Neutrophil (primary cell): ENCODE measurements around the gene LRFN2.

ENCODE experiments used
- H3K27ac ChIP-seq: fragments of 200-600 bp; sonication (generic); 2 replicates; pipeline ENCODE4 v1.5.1; 2016; ENCODE audit warnings: mild to moderate bottlenecking, moderate library complexity
- H3K27me3 ChIP-seq: fragments of 200-600 bp; sonication (generic); 2 replicates; pipeline ENCODE4 v1.6.0; 2016; ENCODE audit warnings: mild to moderate bottlenecking
- H3K36me3 ChIP-seq: fragments of 200-600 bp; sonication (generic); 2 replicates; pipeline ENCODE4 v1.5.1; 2017
- H3K4me1 ChIP-seq, 2 experiments: fragments of 200-600 bp in 1 of 2; sonication (generic) in 1 of 2; 1 replicate in 1 of 2; 2 replicates in 1 of 2; pipeline versions ENCODE4 v1.5.1 to v1.6.1; 2013 to 2016; ENCODE audit warnings: low read depth in 1 of 2, low read length in 1 of 2, mild to moderate bottlenecking in 1 of 2, moderate library complexity in 1 of 2; ENCODE audit not compliant: control insufficient read depth in 1 of 2, insufficient read depth in 1 of 2
- H3K4me3 ChIP-seq, 2 experiments: fragments of 200-600 bp in 1 of 2; sonication (generic) in 1 of 2; 1 replicate in 1 of 2; 2 replicates in 1 of 2; pipeline ENCODE4 v1.5.1; 2013 to 2016; ENCODE audit warnings: low read depth in 1 of 2, low read length in 1 of 2, mild to moderate bottlenecking in 1 of 2, moderate library complexity in 1 of 2
- H3K9me3 ChIP-seq: fragments of 200-600 bp; sonication (generic); 2 replicates; pipeline ENCODE4 v1.5.1; 2016
- TF ChIP-seq, protein P1 (sequence below): fragments of 200-600 bp; sonication (generic); IDR thresholded peaks from 2 replicates; pipeline ENCODE4 v1.5.1; 2016; ENCODE audit warnings: antibody characterized with exemption

Gene LRFN2

DNA sequence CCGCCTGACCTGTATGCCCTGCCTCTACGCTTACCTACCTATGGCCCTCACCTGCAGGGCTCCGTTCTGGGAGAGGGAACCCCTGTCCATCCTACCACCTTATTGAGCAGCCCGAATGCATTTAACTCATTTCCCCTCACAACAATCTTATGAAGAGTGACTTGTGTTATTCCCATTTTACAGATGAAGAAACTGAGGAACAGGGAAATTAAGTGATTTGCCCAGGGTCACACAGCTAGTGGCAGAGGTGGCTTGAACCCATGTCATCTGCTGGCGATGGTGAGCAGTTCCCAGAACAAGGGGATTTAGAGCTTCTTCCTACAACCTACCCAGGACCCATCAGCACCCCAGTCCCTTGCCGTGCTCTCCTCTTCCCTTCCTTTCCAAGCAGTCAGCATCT lies 42.3 kb upstream of the LRFN2 start:
- no peaks in the 10 kb centered on the region for H3K9me3 ChIP-seq
- H3K27me3 ChIP-seq, result no peaks in the 10 kb centered on the region
- TF ChIP-seq, protein P1, sequence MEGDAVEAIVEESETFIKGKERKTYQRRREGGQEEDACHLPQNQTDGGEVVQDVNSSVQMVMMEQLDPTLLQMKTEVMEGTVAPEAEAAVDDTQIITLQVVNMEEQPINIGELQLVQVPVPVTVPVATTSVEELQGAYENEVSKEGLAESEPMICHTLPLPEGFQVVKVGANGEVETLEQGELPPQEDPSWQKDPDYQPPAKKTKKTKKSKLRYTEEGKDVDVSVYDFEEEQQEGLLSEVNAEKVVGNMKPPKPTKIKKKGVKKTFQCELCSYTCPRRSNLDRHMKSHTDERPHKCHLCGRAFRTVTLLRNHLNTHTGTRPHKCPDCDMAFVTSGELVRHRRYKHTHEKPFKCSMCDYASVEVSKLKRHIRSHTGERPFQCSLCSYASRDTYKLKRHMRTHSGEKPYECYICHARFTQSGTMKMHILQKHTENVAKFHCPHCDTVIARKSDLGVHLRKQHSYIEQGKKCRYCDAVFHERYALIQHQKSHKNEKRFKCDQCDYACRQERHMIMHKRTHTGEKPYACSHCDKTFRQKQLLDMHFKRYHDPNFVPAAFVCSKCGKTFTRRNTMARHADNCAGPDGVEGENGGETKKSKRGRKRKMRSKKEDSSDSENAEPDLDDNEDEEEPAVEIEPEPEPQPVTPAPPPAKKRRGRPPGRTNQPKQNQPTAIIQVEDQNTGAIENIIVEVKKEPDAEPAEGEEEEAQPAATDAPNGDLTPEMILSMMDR, result no peak
- no peak overlapping the region for H3K27ac ChIP-seq
- no peak overlapping the region for H3K4me3 ChIP-seq
- no peaks in the 10 kb centered on the region for H3K4me1 ChIP-seq
- no peaks in the 10 kb centered on the region for H3K36me3 ChIP-seq

DNA sequence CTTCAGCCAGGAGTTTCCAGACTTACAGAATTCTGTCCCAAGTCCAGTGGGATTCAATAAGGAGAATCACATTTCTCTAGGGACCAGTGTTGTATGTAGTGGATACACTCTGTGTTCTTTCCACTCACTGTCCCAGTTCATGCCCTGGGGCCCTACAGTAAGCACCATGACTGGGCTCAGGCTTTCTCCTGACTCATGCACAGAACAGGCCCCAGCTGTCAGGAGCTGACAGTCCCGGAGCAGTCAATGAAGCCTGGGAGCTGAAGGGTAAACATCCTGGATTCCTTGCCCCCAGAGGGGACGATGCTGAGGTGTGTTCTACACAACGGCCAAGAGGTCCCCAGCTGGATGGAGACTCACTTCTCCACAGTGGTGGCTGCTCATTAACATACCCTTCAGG lies 40.2 kb upstream of the LRFN2 start:
- Histone ChIP-seq H3K27ac (no peak overlapping the region), H3K4me3 (no peak overlapping the region), H3K36me3 (no peaks in the 10 kb centered on the region), H3K9me3 (no peaks in the 10 kb centered on the region), H3K27me3 (no peaks in the 10 kb centered on the region), H3K4me1 (no peaks in the 10 kb centered on the region)
- TF ChIP-seq, protein P1, result no peak

DNA sequence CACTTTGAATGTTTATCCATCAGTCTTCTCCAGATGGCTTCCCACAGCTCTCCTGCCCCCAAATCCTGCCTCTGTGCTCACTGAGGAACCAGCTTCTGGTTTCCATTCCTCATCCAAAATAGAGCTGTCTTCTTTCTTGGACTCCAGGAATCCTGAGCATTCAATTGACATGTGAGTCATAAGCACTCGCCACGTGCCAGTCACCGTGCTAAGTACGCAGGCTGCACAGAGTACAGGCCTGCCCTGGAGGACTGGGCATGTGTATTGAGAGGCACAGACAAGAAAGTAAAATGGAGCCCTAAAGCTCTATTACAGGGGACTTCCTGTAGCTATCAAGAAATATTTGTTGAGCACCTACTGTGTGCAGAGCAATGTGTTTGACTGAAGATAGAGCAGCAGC lies 39.7 kb upstream of the LRFN2 start:
- no peaks in the 10 kb centered on the region for H3K4me1 ChIP-seq

DNA sequence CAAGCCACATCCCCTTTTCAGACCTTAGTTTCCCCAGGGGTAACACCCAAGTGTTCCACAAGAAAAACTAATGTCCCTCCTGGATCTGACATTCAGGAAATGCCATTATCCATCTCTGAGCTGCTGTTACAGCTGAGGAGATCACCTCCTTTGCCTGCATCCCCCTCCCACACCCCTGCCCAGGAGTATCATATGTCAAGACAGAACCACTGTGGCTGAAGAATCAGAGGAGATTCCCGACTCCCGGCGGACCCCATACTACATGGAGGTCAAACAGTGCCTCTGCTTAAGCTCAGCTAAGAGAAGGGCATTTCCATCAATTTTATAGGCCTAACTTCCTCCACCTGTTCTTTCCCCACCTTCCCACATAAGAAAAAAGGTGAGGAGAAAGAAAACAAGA lies 36.8 kb upstream of the LRFN2 start:
- H3K27ac ChIP-seq, result no peak overlapping the region
- H3K36me3 ChIP-seq, result no peaks in the 10 kb centered on the region
- H3K9me3 ChIP-seq, result no peaks in the 10 kb centered on the region
- no peaks in the 10 kb centered on the region for H3K4me1 ChIP-seq
- TF ChIP-seq, protein P1, result no peak
- H3K27me3 ChIP-seq, result peaks cover 4% of the 10 kb centered on the region
- no peak overlapping the region for H3K4me3 ChIP-seq

More for the DNA sequence above, 39.7 kb upstream of the LRFN2 start:
- Histone ChIP-seq H3K4me3 (no peak overlapping the region), H3K27me3 (no peaks in the 10 kb centered on the region), H3K9me3 (no peaks in the 10 kb centered on the region), H3K36me3 (no peaks in the 10 kb centered on the region), H3K27ac (no peak overlapping the region)
- TF ChIP-seq, protein P1, result no peak

DNA sequence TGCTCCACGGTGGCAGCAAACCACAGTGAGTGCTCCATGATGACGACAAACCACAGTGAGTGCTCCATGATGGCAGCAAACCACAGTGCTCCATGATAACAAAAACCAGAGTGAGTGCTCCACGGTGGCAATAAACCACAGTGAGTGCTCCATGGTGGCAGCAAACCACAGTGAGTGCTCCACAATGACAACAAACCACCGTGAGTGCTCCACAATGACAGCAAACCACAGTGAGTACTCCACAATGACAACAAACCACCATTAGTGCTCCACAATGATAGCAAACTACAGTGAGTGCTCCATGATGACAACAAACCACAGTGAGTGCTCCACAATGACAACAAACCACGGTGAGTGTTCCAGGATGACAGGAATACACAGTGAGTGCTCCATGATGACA lies 36.0 kb upstream of the LRFN2 start:
- Histone ChIP-seq H3K27ac (no peak overlapping the region), H3K4me1 (no peaks in the 10 kb centered on the region), H3K36me3 (no peaks in the 10 kb centered on the region), H3K9me3 (no peaks in the 10 kb centered on the region), H3K27me3 (peaks cover 4% of the 10 kb centered on the region), H3K4me3 (no peak overlapping the region)
- TF ChIP-seq, protein P1, result no peak
